ENCODE measurements around the gene PDZRN4. TPM values are rescaled to one million over a fixed set of nuclear protein-coding genes. Genes with fewer than 3 reads are reported as not detected.

The PDZRN4 gene
- total RNA-seq, 2 experiments from 2014 or later, result not detected

GRCh38 chr12:41468341-41468740 lies 280.2 kb downstream of the PDZRN4 start:
- ChIA-PET POLR2A (no interaction called here), CTCF (no interaction called here)
- no peak for DNase-seq
- H3K27me3 Mint-ChIP-seq (ENCODE audit: low read depth), result no peaks in the 10 kb centered on the region
- ATAC-seq, result no peak
- H3K4me3 Mint-ChIP-seq, result no peak overlapping the region
- H3K9me3 Mint-ChIP-seq (ENCODE audit: insufficient read depth), result no peaks in the 10 kb centered on the region
- no peaks in the 10 kb centered on the region for H3K36me3 Mint-ChIP-seq (ENCODE audit: low read depth)
- no peak overlapping the region for H3K27ac Mint-ChIP-seq
- no peaks in the 10 kb centered on the region for H3K4me1 Mint-ChIP-seq (ENCODE audit: low read depth)

GRCh38 chr12:41468756-41469155 lies 280.6 kb downstream of the PDZRN4 start:
- ChIA-PET CTCF (no interaction called here), POLR2A (no interaction called here)
- no peaks in the 10 kb centered on the region for H3K36me3 Mint-ChIP-seq (ENCODE audit: low read depth)
- no peak for DNase-seq
- no peak for ATAC-seq
- no peak overlapping the region for H3K4me3 Mint-ChIP-seq
- no peaks in the 10 kb centered on the region for H3K27me3 Mint-ChIP-seq (ENCODE audit: low read depth)
- H3K9me3 Mint-ChIP-seq (ENCODE audit: insufficient read depth), result no peaks in the 10 kb centered on the region
- H3K4me1 Mint-ChIP-seq (ENCODE audit: low read depth), result no peaks in the 10 kb centered on the region
- no peak overlapping the region for H3K27ac Mint-ChIP-seq

GRCh38 chr12:41473441-41473840 lies 285.3 kb downstream of the PDZRN4 start:
- Mint-ChIP-seq H3K4me3 (no peak overlapping the region), H3K4me1 (ENCODE audit: low read depth) (no peaks in the 10 kb centered on the region), H3K27ac (no peak overlapping the region), H3K36me3 (ENCODE audit: low read depth) (no peaks in the 10 kb centered on the region), H3K9me3 (ENCODE audit: insufficient read depth) (no peaks in the 10 kb centered on the region), H3K27me3 (ENCODE audit: low read depth) (no peaks in the 10 kb centered on the region)
- DNase-seq, result no peak
- ATAC-seq, result no peak
- POLR2A ChIA-PET, result no interaction called here
- CTCF ChIA-PET, result no interaction called here

- ChIA-PET CTCF (no interaction called here), POLR2A (no interaction called here)
- no peaks in the 10 kb centered on the region for H3K36me3 Mint-ChIP-seq (ENCODE audit: low read depth)
- DNase-seq (no peak), ATAC-seq (no peak)
- no peak overlapping the region for H3K4me3 Mint-ChIP-seq
- no peaks in the 10 kb centered on the region for H3K27me3 Mint-ChIP-seq (ENCODE audit: low read depth)
- H3K27ac Mint-ChIP-seq, result no peak overlapping the region
- H3K4me1 Mint-ChIP-seq (ENCODE audit: low read depth), result no peaks in the 10 kb centered on the region
- no peaks in the 10 kb centered on the region for H3K9me3 Mint-ChIP-seq (ENCODE audit: insufficient read depth)
These were observed 285.9 kb downstream of the PDZRN4 start for GRCh38 chr12:41474001-41474400.

- Mint-ChIP-seq H3K27me3 (ENCODE audit: low read depth) (no peaks in the 10 kb centered on the region), H3K4me3 (no peak overlapping the region), H3K36me3 (ENCODE audit: low read depth) (no peaks in the 10 kb centered on the region), H3K9me3 (ENCODE audit: insufficient read depth) (no peaks in the 10 kb centered on the region), H3K4me1 (ENCODE audit: low read depth) (no peaks in the 10 kb centered on the region), H3K27ac (no peak overlapping the region)
- DNase-seq (no peak), ATAC-seq (no peak)
- ChIA-PET CTCF (no interaction called here), POLR2A (no interaction called here)
These were observed 288.6 kb downstream of the PDZRN4 start for GRCh38 chr12:41476499-41477439.

- ChIA-PET POLR2A (no interaction called here), CTCF (no interaction called here)
- Mint-ChIP-seq H3K27me3 (ENCODE audit: low read depth) (no peaks in the 10 kb centered on the region), H3K4me1 (ENCODE audit: low read depth) (no peaks in the 10 kb centered on the region), H3K27ac (no peak overlapping the region), H3K36me3 (ENCODE audit: low read depth) (no peaks in the 10 kb centered on the region), H3K4me3 (no peak overlapping the region), H3K9me3 (ENCODE audit: insufficient read depth) (no peaks in the 10 kb centered on the region)
- no peak for ATAC-seq
- DNase-seq, result no peak
These were observed 291.3 kb downstream of the PDZRN4 start for GRCh38 chr12:41479426-41479825.

- Mint-ChIP-seq H3K27me3 (ENCODE audit: low read depth) (no peaks in the 10 kb centered on the region), H3K4me3 (no peak overlapping the region), H3K36me3 (ENCODE audit: low read depth) (no peaks in the 10 kb centered on the region), H3K27ac (no peak overlapping the region), H3K9me3 (ENCODE audit: insufficient read depth) (no peaks in the 10 kb centered on the region), H3K4me1 (ENCODE audit: low read depth) (no peaks in the 10 kb centered on the region)
- no peak for ATAC-seq
- ChIA-PET POLR2A (no interaction called here), CTCF (no interaction called here)
- DNase-seq, result no peak
These were observed 297.1 kb downstream of the PDZRN4 start for GRCh38 chr12:41485203-41485602.

- Mint-ChIP-seq H3K9me3 (ENCODE audit: insufficient read depth) (no peaks in the 10 kb centered on the region), H3K4me3 (no peak overlapping the region), H3K27ac (no peak overlapping the region), H3K36me3 (ENCODE audit: low read depth) (no peaks in the 10 kb centered on the region), H3K27me3 (ENCODE audit: low read depth) (no peaks in the 10 kb centered on the region), H3K4me1 (ENCODE audit: low read depth) (no peaks in the 10 kb centered on the region)
- ChIA-PET CTCF (no interaction called here), POLR2A (no interaction called here)
- ATAC-seq (no peak), DNase-seq (no peak)
These were observed 298.6 kb downstream of the PDZRN4 start for GRCh38 chr12:41486718-41487117.

- H3K36me3 Mint-ChIP-seq (ENCODE audit: low read depth), result no peaks in the 10 kb centered on the region
- ChIA-PET POLR2A (no interaction called here), CTCF (no interaction called here)
- no peak for DNase-seq
- no peaks in the 10 kb centered on the region for H3K4me1 Mint-ChIP-seq (ENCODE audit: low read depth)
- ATAC-seq, result no peak
- no peak overlapping the region for H3K27ac Mint-ChIP-seq
- no peaks in the 10 kb centered on the region for H3K27me3 Mint-ChIP-seq (ENCODE audit: low read depth)
- H3K9me3 Mint-ChIP-seq (ENCODE audit: insufficient read depth), result no peaks in the 10 kb centered on the region
- H3K4me3 Mint-ChIP-seq, result no peak overlapping the region
These were observed 307.9 kb downstream of the PDZRN4 start for GRCh38 chr12:41496009-41496408.

- no peak overlapping the region for H3K4me3 Mint-ChIP-seq
- POLR2A ChIA-PET, result no interaction called here
- no peak for DNase-seq
- no peaks in the 10 kb centered on the region for H3K4me1 Mint-ChIP-seq (ENCODE audit: low read depth)
- ATAC-seq, result no peak
- no peaks in the 10 kb centered on the region for H3K27me3 Mint-ChIP-seq (ENCODE audit: low read depth)
- CTCF ChIA-PET, result no interaction called here
- no peaks in the 10 kb centered on the region for H3K36me3 Mint-ChIP-seq (ENCODE audit: low read depth)
- no peaks in the 10 kb centered on the region for H3K9me3 Mint-ChIP-seq (ENCODE audit: insufficient read depth)
- H3K27ac Mint-ChIP-seq, result no peak overlapping the region
These were observed 309.3 kb downstream of the PDZRN4 start for GRCh38 chr12:41497409-41497808.

- no peaks in the 10 kb centered on the region for H3K27me3 Mint-ChIP-seq (ENCODE audit: low read depth)
- no peaks in the 10 kb centered on the region for H3K36me3 Mint-ChIP-seq (ENCODE audit: low read depth)
- H3K27ac Mint-ChIP-seq, result no peak overlapping the region
- no peaks in the 10 kb centered on the region for H3K9me3 Mint-ChIP-seq (ENCODE audit: insufficient read depth)
- no peak for DNase-seq
- no peak overlapping the region for H3K4me3 Mint-ChIP-seq
- ATAC-seq, result no peak
- H3K4me1 Mint-ChIP-seq (ENCODE audit: low read depth), result no peaks in the 10 kb centered on the region
- POLR2A ChIA-PET, result no interaction called here
- CTCF ChIA-PET, result no interaction called here
These were observed 316.9 kb downstream of the PDZRN4 start for GRCh38 chr12:41504976-41505375.

- H3K9me3 Mint-ChIP-seq (ENCODE audit: insufficient read depth), result no peaks in the 10 kb centered on the region
- no peaks in the 10 kb centered on the region for H3K36me3 Mint-ChIP-seq (ENCODE audit: low read depth)
- H3K4me1 Mint-ChIP-seq (ENCODE audit: low read depth), result no peaks in the 10 kb centered on the region
- no peaks in the 10 kb centered on the region for H3K27me3 Mint-ChIP-seq (ENCODE audit: low read depth)
- ChIA-PET CTCF (no interaction called here), POLR2A (no interaction called here)
- DNase-seq (no peak), ATAC-seq (no peak)
- H3K27ac Mint-ChIP-seq, result no peak overlapping the region
- no peak overlapping the region for H3K4me3 Mint-ChIP-seq
These were observed 319.2 kb downstream of the PDZRN4 start for GRCh38 chr12:41507286-41507685.

Data from activated CD8-positive, alpha-beta T cell treated with anti-CD3 and anti-CD28 coated beads, Interleukin-2, amount 10 ng/mL, durations not matched to agents 7 days and 5 days (primary cell).